SK-N-SH (cell line): ENCODE results near the gene CLVS2. TPM values are rescaled to one million over a fixed set of nuclear protein-coding genes. Genes with fewer than 3 reads are reported as not detected.

ENCODE experiments used
- CTCF ChIA-PET: fragments of 300-600, 350-600 bp; formaldehyde crosslinking; extraction: SDS; loops from one replicate; lab custom pipeline; 2021; lab: Yijun Ruan, JAX
- POLR2A ChIA-PET: fragments of 350-600 bp; sonication (Branson Sonifier 250); formaldehyde crosslinking; extraction: SDS; loops from one replicate; lab custom pipeline; 2020; ENCODE audit warnings: antibody characterized with exemption, inconsistent platforms; lab: Yijun Ruan, JAX
- DNase-seq: peaks from one replicate; pipeline ENCODE4 v3.0.0; 2012
- H2AFZ ChIP-seq: fragments of 200-600 bp; sonication (generic); 2 replicates; pipeline ENCODE4 v1.8.1; 2016; ENCODE audit warnings: antibody characterized with exemption, mild to moderate bottlenecking, low read depth
- H3F3A ChIP-seq: fragments of 200-600 bp; sonication (generic); replicated peaks from 2 replicates; pipeline ENCODE3; 2016; ENCODE audit warnings: antibody characterized with exemption, mild to moderate bottlenecking; ENCODE audit not compliant: insufficient read depth
- H3K27ac ChIP-seq, 2 experiments: fragments of 200-500 bp in 1 of 2; fragments of 200-600 bp in 1 of 2; sonication (Bioruptor generic) in 1 of 2; sonication (generic), shearing (Covaris generic) in 1 of 2; 2 replicates each; pipeline versions ENCODE4 v1.5.1 to v1.6.1; 2014 to 2016; ENCODE audit warnings: low read depth in 2 of 2, inconsistent platforms in 1 of 2, low read length in 1 of 2, mild to moderate bottlenecking in 1 of 2, mixed read lengths in 1 of 2
- H3K27me3 ChIP-seq: fragments of 200-600 bp; sonication (generic), shearing (Covaris generic); 2 replicates; pipeline ENCODE4 v1.6.1; 2016; ENCODE audit warnings: mixed run types; ENCODE audit not compliant: insufficient read depth
- H3K36me3 ChIP-seq, 2 experiments: fragments of 200-500 bp in 1 of 2; fragments of 200-600 bp in 1 of 2; sonication (Bioruptor generic) in 1 of 2; sonication (generic) in 1 of 2; replicated peaks in 1 of 2; 2 replicates each; pipeline versions ENCODE3 to v1.5.1; 2014 to 2016; ENCODE audit warnings: low read length in 1 of 2, mild to moderate bottlenecking in 1 of 2; ENCODE audit not compliant: insufficient read depth in 2 of 2, control insufficient read depth in 1 of 2
- H3K4me1 ChIP-seq, 2 experiments: fragments of 200-500 bp in 1 of 2; fragments of 200-600 bp in 1 of 2; sonication (Bioruptor generic) in 1 of 2; sonication (generic), shearing (Covaris generic) in 1 of 2; 2 replicates each; pipeline versions ENCODE4 v1.5.1 to v1.6.1; 2014 to 2016; ENCODE audit warnings: low read depth in 1 of 2, low read length in 1 of 2, mixed run types in 1 of 2; ENCODE audit not compliant: insufficient read depth in 2 of 2, control insufficient read depth in 1 of 2
- H3K4me2 ChIP-seq: fragments of 200-600 bp; sonication (generic), shearing (Covaris generic); 2 replicates; pipeline ENCODE4 v1.6.1; 2017; ENCODE audit warnings: mixed run types
- H3K4me3 ChIP-seq, 2 experiments: fragments of 200-500 bp in 1 of 2; fragments of 200-600 bp in 1 of 2; sonication (Bioruptor generic) in 1 of 2; sonication (generic), shearing (Covaris generic) in 1 of 2; 2 replicates each; pipeline versions ENCODE4 v1.5.1 to v1.8.1; 2014 to 2016; ENCODE audit warnings: low read depth in 2 of 2, inconsistent platforms in 1 of 2, low read length in 1 of 2, mild to moderate bottlenecking in 1 of 2, mixed read lengths in 1 of 2, moderate library complexity in 1 of 2
- H3K79me2 ChIP-seq: fragments of 200-600 bp; sonication (generic); 2 replicates; pipeline ENCODE4 v1.8.1; 2017; ENCODE audit warnings: mild to moderate bottlenecking; ENCODE audit not compliant: insufficient read depth
- H3K9ac ChIP-seq: fragments of 200-600 bp; sonication (generic); 2 replicates; pipeline ENCODE4 v1.6.1; 2017; ENCODE audit warnings: mixed run types
- H3K9me2 ChIP-seq: fragments of 200-600 bp; sonication (generic); 2 replicates; pipeline ENCODE4 v1.6.1; 2017; ENCODE audit warnings: mixed run types
- H3K9me3 ChIP-seq: fragments of 200-600 bp; sonication (generic); 2 replicates; pipeline ENCODE4 v1.6.1; 2017; ENCODE audit warnings: mixed run types, mild to moderate bottlenecking, moderate library complexity
- H4K20me1 ChIP-seq: fragments of 200-600 bp; sonication (generic); 2 replicates; pipeline ENCODE4 v1.6.1; 2017; ENCODE audit warnings: mild to moderate bottlenecking, mixed run types; ENCODE audit not compliant: insufficient read depth
- CHD2 ChIP-seq: fragments of 150-350 bp; IDR thresholded peaks from 2 replicates; pipeline ENCODE4 v1.6.1; 2018; ENCODE audit warnings: low read length; ENCODE audit not compliant: partially characterized antibody
- ELF1 ChIP-seq: IDR thresholded peaks from 2 replicates; pipeline ENCODE4 v1.4.0; 2012
- FOXJ3 ChIP-seq: sonication (generic); formaldehyde crosslinking; IDR thresholded peaks from 2 replicates; pipeline ENCODE4 v1.5.1; 2020; ENCODE audit warnings: mild to moderate bottlenecking, missing genetic modification reagents
- FOXM1 ChIP-seq: IDR thresholded peaks from 2 replicates; pipeline ENCODE4 v1.4.0; 2012; ENCODE audit warnings: low read depth, mild to moderate bottlenecking
- IRF3 ChIP-seq: fragments of 150-350 bp; IDR thresholded peaks from 2 replicates; pipeline ENCODE4 v1.6.1; 2016; ENCODE audit warnings: mild to moderate bottlenecking, low read depth, low read length
- JUND ChIP-seq: IDR thresholded peaks from 2 replicates; pipeline ENCODE4 v1.4.0; 2012
- MAX ChIP-seq: IDR thresholded peaks from 2 replicates; pipeline ENCODE4 v1.4.0; 2012; ENCODE audit warnings: low read depth
- NFIC ChIP-seq: IDR thresholded peaks from 2 replicates; pipeline ENCODE4 v1.4.0; 2012; ENCODE audit warnings: borderline replicate concordance
- RCOR1 ChIP-seq: fragments of 150-350 bp; IDR thresholded peaks from 2 replicates; pipeline ENCODE4 v1.6.1; 2017; ENCODE audit warnings: antibody characterized with exemption, low read length
- REST ChIP-seq: IDR thresholded peaks from 2 replicates; pipeline ENCODE4 v1.6.1; 2012; ENCODE audit warnings: mild to moderate bottlenecking, low read depth, low read length, moderate library complexity
- RFX5 ChIP-seq: IDR thresholded peaks from 2 replicates; pipeline ENCODE4 v1.6.1; 2012; ENCODE audit warnings: mild to moderate bottlenecking, improper control_type of control experiment, low read length
- SIN3A ChIP-seq: IDR thresholded peaks from 2 replicates; pipeline ENCODE4 v1.6.1; 2012; ENCODE audit warnings: low read depth, mild to moderate bottlenecking, low read length, moderate library complexity, borderline replicate concordance
- SMC3 ChIP-seq: IDR thresholded peaks from 2 replicates; pipeline ENCODE4 v1.6.1; 2012; ENCODE audit warnings: low read depth, low read length, improper control_type of control experiment
- TCF12 ChIP-seq: IDR thresholded peaks from 2 replicates; pipeline ENCODE4 v1.4.0; 2012
- USF2 ChIP-seq: fragments of 150-350 bp; IDR thresholded peaks from 2 replicates; pipeline ENCODE4 v1.6.1; 2017; ENCODE audit warnings: antibody characterized with exemption, low read length, low read depth, borderline replicate concordance
- YY1 ChIP-seq: IDR thresholded peaks from 2 replicates; pipeline ENCODE4 v1.4.0; 2012; ENCODE audit warnings: low read depth, mild to moderate bottlenecking
- ZBTB33 ChIP-seq: IDR thresholded peaks from 2 replicates; pipeline ENCODE4 v1.4.0; 2012; ENCODE audit warnings: low read depth, borderline replicate concordance
- WGBS: methylation state at CpG from one replicate; pipeline ENCODE4 v1.1.6; 2017; ENCODE audit warnings: low lambda C conversion rate; 5-methylcytosine and 5-hydroxymethylcytosine counted together
- polyA plus RNA-seq, 3 experiments: library from polyadenylated mRNA; depleted of rRNA; stranded (reverse); fragments of >200 nt; gene quantifications; 2 replicates each; pipeline ENCODE4 v1.2.3, GENCODE V29; 2012

CLVS2 gene
- polyA plus RNA-seq, 1 of the 3 experiments (the other 2 are of a cell fraction): 0.05 TPM

- ChIA-PET POLR2A (no interaction called here), CTCF (no interaction called here)
- WGBS: 13% methylated on average over 1 of the region's 1 CpG
- Histone ChIP-seq H3K9me3 (no peaks in the 10 kb centered on the region), H3K36me3 (no peaks in the 10 kb centered on the region), H3K4me1 (no peaks in the 10 kb centered on the region; a peak in 1 of 4 replicates), H3K27me3 (no peaks in the 10 kb centered on the region), H3K27ac (no peak overlapping the region), H3K4me2 (no peak overlapping the region), H3K4me3 (no peak overlapping the region), H3K9ac (no peak overlapping the region), H2AFZ (no peak overlapping the region), H3F3A (no peaks in the 10 kb centered on the region), H3K9me2 (no peaks in the 10 kb centered on the region), H4K20me1 (no peaks in the 10 kb centered on the region), H3K79me2 (no peaks in the 10 kb centered on the region)
- no peak for DNase-seq
- TF ChIP-seq USF2: no peak
- no peak for TF ChIP-seq REST
- TF ChIP-seq RCOR1: no peak
- no peak for TF ChIP-seq SIN3A
- TF ChIP-seq TCF12: no peak
- TF ChIP-seq SMC3: no peak
- no peak for TF ChIP-seq CHD2
- TF ChIP-seq RFX5: no peak
- no peak for TF ChIP-seq ZBTB33
- TF ChIP-seq MAX: no peak
- TF ChIP-seq FOXM1: no peak
- TF ChIP-seq JUND: no peak
- no peak for TF ChIP-seq NFIC
- no peak for TF ChIP-seq ELF1
- no peak for TF ChIP-seq IRF3
- no peak for TF ChIP-seq FOXJ3 (CRISPR knock-in tag)
- no peak for TF ChIP-seq YY1
Measured at GRCh38 chr6:123062670-123063069, 66.6 kb downstream of the CLVS2 start.
